SK-N-MC (cell line): ENCODE data around the gene LRTM1.

Experiments used
- DNase-seq: peaks from one replicate; pipeline ENCODE4 v3.0.0-alpha.2; 2011; ENCODE audit warnings: low read depth, low spot score
- H3K27ac ChIP-seq: fragments of 200-600 bp; sonication (generic); 2 replicates; pipeline ENCODE4 v1.5.1; 2016; ENCODE audit warnings: mixed run types
- H3K36me3 ChIP-seq: fragments of 200-600 bp; sonication (generic); 2 replicates; pipeline ENCODE4 v1.6.1; 2017; ENCODE audit warnings: antibody characterized with exemption, low read length, mixed read lengths; ENCODE audit not compliant: insufficient read depth
- H3K4me3 ChIP-seq: fragments of 200-600 bp; sonication (generic); 2 replicates; pipeline ENCODE4 v1.5.1; 2016
- H3K9ac ChIP-seq: fragments of 200-600 bp; sonication (generic); 2 replicates; pipeline ENCODE4 v1.8.0; 2017; ENCODE audit warnings: mixed run types, mixed read lengths; ENCODE audit not compliant: insufficient read length
- H3K9me3 ChIP-seq: fragments of 200-600 bp; sonication (generic); 2 replicates; pipeline ENCODE4 v1.6.1; 2017; ENCODE audit warnings: low read depth, mild to moderate bottlenecking, antibody characterized with exemption, low read length, moderate library complexity, mixed read lengths
- EZH2 ChIP-seq: fragments of 200-600 bp; sonication (generic); IDR thresholded peaks from one replicate; pipeline ENCODE4 v1.6.1; 2017; ENCODE audit warnings: antibody characterized with exemption
- FOXP2 ChIP-seq: optimal IDR thresholded peaks from 2 replicates; pipeline ENCODE3; 2011; ENCODE audit warnings: mild to moderate bottlenecking, moderate library complexity; ENCODE audit not compliant: insufficient read depth; ENCODE audit errors: extremely low read length, control extremely low read depth
- POLR2AphosphoS5 ChIP-seq: IDR thresholded peaks from 2 replicates; pipeline ENCODE4 v1.6.1; 2012; ENCODE audit warnings: mild to moderate bottlenecking, low read depth, low read length, borderline replicate concordance

The LRTM1 gene

GRCh38 chr3:54875596-54876268, 52.1 kb downstream of the LRTM1 start:
- Histone ChIP-seq H3K4me3 (no peak overlapping the region), H3K27ac (no peak overlapping the region), H3K36me3 (no peaks in the 10 kb centered on the region), H3K9me3 (no peaks in the 10 kb centered on the region), H3K9ac (no peak overlapping the region)
- TF ChIP-seq EZH2 (no peak), POLR2AphosphoS5 (no peak), FOXP2 (no peak)
- no peak for DNase-seq

GRCh38 chr3:54874816-54875556, 52.9 kb downstream of the LRTM1 start:
- TF ChIP-seq POLR2AphosphoS5 = no peak
- TF ChIP-seq FOXP2 = no peak
- no peak for TF ChIP-seq EZH2
- Histone ChIP-seq H3K9me3 (no peaks in the 10 kb centered on the region), H3K9ac (no peak overlapping the region), H3K4me3 (no peak overlapping the region), H3K27ac (no peak overlapping the region), H3K36me3 (no peaks in the 10 kb centered on the region)
- DNase-seq = no peak

GRCh38 chr3:54873059-54874010, 54.5 kb downstream of the LRTM1 start:
- Histone ChIP-seq H3K27ac (no peak overlapping the region), H3K4me3 (no peak overlapping the region), H3K9ac (no peak overlapping the region)

GRCh38 chr3:54871867-54872266, 56.0 kb downstream of the LRTM1 start:
- Histone ChIP-seq H3K36me3 (no peaks in the 10 kb centered on the region), H3K27ac (no peak overlapping the region), H3K9ac (no peak overlapping the region), H3K4me3 (no peak overlapping the region), H3K9me3 (no peaks in the 10 kb centered on the region)
- no peak for TF ChIP-seq EZH2
- no peak for TF ChIP-seq FOXP2
- DNase-seq = no peak

More at GRCh38 chr3:54873059-54874010, 54.5 kb downstream of the LRTM1 start:
- DNase-seq = no peak
- no peak for TF ChIP-seq POLR2AphosphoS5
- no peak for TF ChIP-seq EZH2
- no peak for TF ChIP-seq FOXP2
- Histone ChIP-seq H3K36me3 (no peaks in the 10 kb centered on the region), H3K9me3 (no peaks in the 10 kb centered on the region)

GRCh38 chr3:54870423-54870822, 57.4 kb downstream of the LRTM1 start:
- Histone ChIP-seq H3K9me3 (no peaks in the 10 kb centered on the region), H3K9ac (no peak overlapping the region), H3K27ac (no peak overlapping the region), H3K36me3 (no peaks in the 10 kb centered on the region), H3K4me3 (no peak overlapping the region)
- TF ChIP-seq POLR2AphosphoS5 (no peak), EZH2 (no peak), FOXP2 (no peak)
- DNase-seq = no peak
